IPS-11a (cell line): ENCODE results near the gene E2F3.
"Not testable (repeated sequence)": the region's sequence is repeated elsewhere in the genome, so short reads cannot be mapped to it uniquely, and the experiment has no call there.

Source experiments
- H3K4me3 ChIP-seq: one replicate; pipeline ENCODE4 v1.5.1; 2013; ENCODE audit warnings: low read depth, low read length, control low read depth

Gene E2F3

GRCh38 chr6:20529086-20529448, 127.4 kb downstream of the E2F3 start:
- H3K4me3 ChIP-seq = not testable (repeated sequence)

GRCh38 chr6:20532881-20533280, 131.2 kb downstream of the E2F3 start:
- H3K4me3 ChIP-seq = no peak overlapping the region

GRCh38 chr6:20533746-20534294, 132.1 kb downstream of the E2F3 start:
- peak overlapping the region; percentile 73 for H3K4me3 ChIP-seq

GRCh38 chr6:20534295-20535262, 132.9 kb downstream of the E2F3 start, which contains the start of gene CDKAL1:
Gene CDKAL1, plus strand, starts transcription at chr6:20534457. Its CDS starts 11,894 bp downstream, at chr6:20546351.
- H3K4me3 ChIP-seq = peak within 1 kb of the TSS; percentile 73

GRCh38 chr6:20538131-20538662, 136.5 kb downstream of the E2F3 start:
- no peak overlapping the region for H3K4me3 ChIP-seq

GRCh38 chr6:20538907-20539306, 137.2 kb downstream of the E2F3 start:
- H3K4me3 ChIP-seq = no peak overlapping the region

- H3K4me3 ChIP-seq = no peak overlapping the region
Observed at GRCh38 chr6:20539387-20539786, 137.7 kb downstream of the E2F3 start.

- H3K4me3 ChIP-seq = no peak overlapping the region
Observed at GRCh38 chr6:20540683-20541082, 139.0 kb downstream of the E2F3 start.

- no peak overlapping the region for H3K4me3 ChIP-seq
Observed at GRCh38 chr6:20541382-20541781, 139.7 kb downstream of the E2F3 start.

GRCh38 chr6:20542927-20543602, 141.4 kb downstream of the E2F3 start:
- no peak overlapping the region for H3K4me3 ChIP-seq
